Natural killer cell treated with Interleukin-12 subunit alpha and Interleukin-12 subunit beta and Interleukin-15 and Interleukin-18, amount 100 ng/mL, for 72 hours (primary cell): ENCODE results near the gene CEP164. TPM values are rescaled to one million over a fixed set of nuclear protein-coding genes. Genes with fewer than 3 reads are reported as not detected.

Experiments used
- ATAC-seq, 2 donors: fragments of 150-1000 bp; cut with Tn5 transposase in 1 of 2; sonication (Bioruptor Pico), chemical (Tn5 transposase) in 1 of 2; 2 replicates each; pipeline ENCODE4 v1.10.0; 2021
- DNase-seq: peaks from one replicate; pipeline ENCODE4 v3.0.0; 2022; ENCODE audit warnings: low spot score
- H3K27ac Mint-ChIP-seq, 2 donors: 1 replicate in 1 of 2; 2 replicates in 1 of 2; pipeline ENCODE4 v1.8.0; 2022; ENCODE audit warnings: mixed read lengths in 2 of 2, mild to moderate bottlenecking in 1 of 2, moderate library complexity in 1 of 2
- H3K27me3 Mint-ChIP-seq, 2 donors: 1 replicate in 1 of 2; 2 replicates in 1 of 2; pipeline ENCODE4 v1.8.0; 2022; ENCODE audit warnings: mixed read lengths in 2 of 2
- H3K36me3 Mint-ChIP-seq: one replicate; pipeline ENCODE4 v1.8.0; 2022; ENCODE audit warnings: mixed read lengths
- H3K4me1 Mint-ChIP-seq, 2 donors: 1 replicate in 1 of 2; 2 replicates in 1 of 2; pipeline ENCODE4 v1.8.0; 2022; ENCODE audit warnings: low read depth in 2 of 2, mixed read lengths in 2 of 2, mild to moderate bottlenecking in 1 of 2
- H3K4me3 Mint-ChIP-seq: one replicate; pipeline ENCODE4 v1.8.0; 2022; ENCODE audit warnings: mixed read lengths
- H3K9me3 Mint-ChIP-seq: 2 replicates; pipeline ENCODE4 v1.8.0; 2022; ENCODE audit warnings: mixed read lengths
- total RNA-seq, 2 donors: library from RNA; stranded (reverse); gene quantifications; one replicate each; pipeline ENCODE4 v1.2.3, GENCODE V29; 2022

CEP164 gene
- total RNA-seq, 2 donors from 2014 or later, result 30.1 to 60.8 TPM

DNA sequence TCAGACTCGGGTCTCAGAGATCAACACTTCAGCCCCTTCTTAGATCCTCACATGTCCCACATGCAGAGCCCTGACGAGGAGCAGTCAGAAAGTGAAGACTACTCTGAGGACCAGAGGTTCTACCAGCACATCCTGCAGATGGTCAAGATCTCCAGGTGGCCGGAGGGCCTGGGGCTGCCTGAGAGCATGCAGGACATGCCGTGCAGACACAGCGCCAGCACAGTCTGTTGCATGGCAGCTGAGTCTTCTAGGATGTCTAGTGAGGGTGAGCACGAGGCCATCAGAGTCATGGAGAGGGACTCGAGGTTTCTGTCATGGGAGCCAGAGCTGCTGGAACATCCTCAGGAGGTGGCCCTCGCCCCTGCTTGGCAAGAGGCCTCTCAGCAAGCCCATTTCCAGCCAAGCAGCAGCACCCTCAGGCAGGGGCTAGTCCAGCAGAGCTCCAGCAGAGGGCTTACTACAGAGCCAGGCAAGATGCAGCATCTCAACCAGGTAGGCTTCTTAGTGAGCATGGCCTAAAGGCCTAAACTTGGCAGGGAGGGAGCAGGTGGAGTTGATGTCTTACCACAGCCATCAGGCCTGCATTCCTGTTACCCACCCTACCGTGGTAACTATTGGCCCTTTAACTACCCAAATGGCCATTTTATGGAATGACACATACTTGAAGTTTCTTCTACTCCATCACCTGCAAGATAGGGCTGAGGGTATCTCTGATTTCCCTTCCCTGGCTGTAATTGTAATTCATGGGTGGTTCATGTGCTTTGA is 28.7 kb downstream of the CEP164 start:
- H3K4me1 Mint-ChIP-seq, result peaks cover 0 to 2% of the 10 kb centered on the region in 2 donors
- H3K9me3 Mint-ChIP-seq, result no peaks in the 10 kb centered on the region
- no peak overlapping the region for H3K4me3 Mint-ChIP-seq
- no peak for DNase-seq
- H3K36me3 Mint-ChIP-seq, result peaks cover 11% of the 10 kb centered on the region
- peak in 1 of 2 donors; percentile 59 for ATAC-seq
- no peaks in the 10 kb centered on the region for H3K27me3 Mint-ChIP-seq
- H3K27ac Mint-ChIP-seq, result no peak overlapping the region

- no peak for DNase-seq
- no peak for ATAC-seq
- no peaks in the 10 kb centered on the region for H3K4me1 Mint-ChIP-seq
- no peak overlapping the region for H3K27ac Mint-ChIP-seq
- peaks cover 6% of the 10 kb centered on the region for H3K36me3 Mint-ChIP-seq
- no peaks in the 10 kb centered on the region for H3K27me3 Mint-ChIP-seq
- H3K4me3 Mint-ChIP-seq, result no peak overlapping the region
- H3K9me3 Mint-ChIP-seq, result no peaks in the 10 kb centered on the region
These were observed 33.8 kb downstream of the CEP164 start for GRCh38 chr11:117361432-117361831.

- H3K4me3 Mint-ChIP-seq, result no peak overlapping the region
- no peaks in the 10 kb centered on the region for H3K9me3 Mint-ChIP-seq
- no peaks in the 10 kb centered on the region for H3K4me1 Mint-ChIP-seq
- H3K27me3 Mint-ChIP-seq, result no peaks in the 10 kb centered on the region
- peaks cover 10% of the 10 kb centered on the region for H3K36me3 Mint-ChIP-seq
- no peak overlapping the region for H3K27ac Mint-ChIP-seq
- no peak for DNase-seq
- ATAC-seq, result no peak
These were observed 38.6 kb downstream of the CEP164 start for GRCh38 chr11:117366248-117366647.

- H3K27ac Mint-ChIP-seq, result no peak overlapping the region
- H3K9me3 Mint-ChIP-seq, result no peaks in the 10 kb centered on the region
- no peaks in the 10 kb centered on the region for H3K27me3 Mint-ChIP-seq
- H3K4me1 Mint-ChIP-seq, result no peaks in the 10 kb centered on the region
- ATAC-seq (no peak), DNase-seq (no peak)
- H3K36me3 Mint-ChIP-seq, result peaks cover 10% of the 10 kb centered on the region
- H3K4me3 Mint-ChIP-seq, result no peak overlapping the region
These were observed 39.2 kb downstream of the CEP164 start for GRCh38 chr11:117366875-117367274.

DNA sequence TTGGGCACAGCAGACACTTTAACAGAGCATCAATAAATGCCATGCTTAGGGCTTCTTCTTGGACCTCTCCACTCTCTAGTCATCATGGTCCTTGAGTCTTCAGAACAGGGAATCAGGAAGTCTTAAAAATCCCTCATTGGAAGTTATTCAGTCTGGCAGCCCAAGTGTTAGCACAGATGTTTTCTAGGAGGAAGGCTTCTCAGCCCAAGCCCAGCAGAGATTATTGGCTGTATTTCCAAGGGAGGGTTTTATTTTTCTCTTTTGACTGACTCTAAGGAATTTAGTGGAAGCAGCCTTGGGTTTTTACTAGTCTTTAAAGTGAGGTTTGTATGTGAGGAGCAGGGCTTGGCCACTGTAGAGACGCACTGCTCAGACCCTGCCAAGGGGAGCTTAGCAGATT is 41.9 kb downstream of the CEP164 start:
- Mint-ChIP-seq H3K36me3 (peaks cover 9% of the 10 kb centered on the region), H3K9me3 (no peaks in the 10 kb centered on the region), H3K4me3 (no peak overlapping the region), H3K27ac (no peak overlapping the region), H3K27me3 (no peaks in the 10 kb centered on the region), H3K4me1 (no peaks in the 10 kb centered on the region)
- no peak for ATAC-seq
- DNase-seq, result no peak

DNA sequence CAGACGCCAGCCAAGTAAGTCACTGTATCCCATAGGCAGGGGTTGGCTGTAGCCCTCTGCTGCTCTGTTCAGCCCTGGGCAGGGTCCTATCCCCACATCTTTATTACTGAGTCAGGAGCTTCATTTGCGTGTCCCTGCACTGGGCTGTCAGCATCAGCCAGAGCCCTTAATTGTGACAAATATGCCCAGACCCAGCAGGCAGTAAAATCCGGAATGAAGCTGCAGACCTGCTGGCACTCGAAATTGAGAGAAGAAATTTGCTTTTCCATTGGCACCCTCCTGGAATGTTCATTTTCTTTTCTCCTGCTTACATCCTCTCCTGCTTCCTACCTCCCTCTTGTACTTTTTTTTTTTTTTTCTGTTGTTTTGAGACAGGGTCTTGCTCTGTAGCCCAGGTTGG is 43.8 kb downstream of the CEP164 start:
- Mint-ChIP-seq H3K27ac (no peak overlapping the region), H3K9me3 (no peaks in the 10 kb centered on the region), H3K4me1 (no peaks in the 10 kb centered on the region), H3K4me3 (no peak overlapping the region), H3K27me3 (no peaks in the 10 kb centered on the region), H3K36me3 (peaks cover 15% of the 10 kb centered on the region)
- DNase-seq (no peak), ATAC-seq (no peak)

- no peak overlapping the region for H3K27ac Mint-ChIP-seq
- no peaks in the 10 kb centered on the region for H3K27me3 Mint-ChIP-seq
- no peaks in the 10 kb centered on the region for H3K9me3 Mint-ChIP-seq
- H3K4me3 Mint-ChIP-seq, result no peak overlapping the region
- DNase-seq (no peak), ATAC-seq (no peak)
- H3K4me1 Mint-ChIP-seq, result no peaks in the 10 kb centered on the region
- peaks cover 12% of the 10 kb centered on the region for H3K36me3 Mint-ChIP-seq
These were observed 46.8 kb downstream of the CEP164 start for GRCh38 chr11:117374316-117375055.

GRCh38 chr11:117375960-117376359 is 48.3 kb downstream of the CEP164 start:
- H3K36me3 Mint-ChIP-seq, result peaks cover 12% of the 10 kb centered on the region
- H3K4me3 Mint-ChIP-seq, result no peak overlapping the region
- no peak overlapping the region for H3K27ac Mint-ChIP-seq
- DNase-seq (no peak), ATAC-seq (no peak)
- no peaks in the 10 kb centered on the region for H3K4me1 Mint-ChIP-seq
- H3K9me3 Mint-ChIP-seq, result no peaks in the 10 kb centered on the region
- no peaks in the 10 kb centered on the region for H3K27me3 Mint-ChIP-seq

DNA sequence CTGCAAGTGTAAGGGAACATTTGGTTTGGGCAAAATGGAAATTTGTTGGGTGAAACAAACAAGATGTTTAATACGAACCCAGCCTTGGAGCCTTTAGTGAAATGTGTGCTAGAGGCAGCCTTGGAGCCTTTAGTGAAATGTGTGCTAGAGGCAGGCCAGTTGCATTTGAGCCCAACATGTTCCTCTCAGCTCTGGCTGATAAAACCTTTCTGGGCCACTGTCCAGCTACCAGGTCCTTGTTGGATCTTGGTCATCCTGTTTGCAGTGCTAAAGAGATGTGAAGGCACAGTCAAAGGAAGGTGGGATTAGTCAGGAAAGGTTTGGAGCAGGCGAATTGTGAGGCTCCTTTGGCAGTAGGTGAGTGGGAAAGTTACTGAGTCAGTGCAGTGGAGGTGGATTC is 48.9 kb downstream of the CEP164 start:
- H3K27ac Mint-ChIP-seq, result no peak overlapping the region

GRCh38 chr11:117378976-117379865 is 51.6 kb downstream of the CEP164 start:
- no peaks in the 10 kb centered on the region for H3K27me3 Mint-ChIP-seq
- DNase-seq (no peak), ATAC-seq (no peak)
- no peak overlapping the region for H3K4me3 Mint-ChIP-seq
- no peak overlapping the region for H3K27ac Mint-ChIP-seq
- H3K4me1 Mint-ChIP-seq, result no peaks in the 10 kb centered on the region
- no peaks in the 10 kb centered on the region for H3K9me3 Mint-ChIP-seq
- H3K36me3 Mint-ChIP-seq, result peaks cover 10% of the 10 kb centered on the region

More for the DNA sequence above, 48.9 kb downstream of the CEP164 start:
- H3K4me1 Mint-ChIP-seq, result no peaks in the 10 kb centered on the region
- DNase-seq (no peak), ATAC-seq (no peak)
- H3K9me3 Mint-ChIP-seq, result no peaks in the 10 kb centered on the region
- H3K4me3 Mint-ChIP-seq, result no peak overlapping the region
- peaks cover 12% of the 10 kb centered on the region for H3K36me3 Mint-ChIP-seq
- no peaks in the 10 kb centered on the region for H3K27me3 Mint-ChIP-seq

DNA sequence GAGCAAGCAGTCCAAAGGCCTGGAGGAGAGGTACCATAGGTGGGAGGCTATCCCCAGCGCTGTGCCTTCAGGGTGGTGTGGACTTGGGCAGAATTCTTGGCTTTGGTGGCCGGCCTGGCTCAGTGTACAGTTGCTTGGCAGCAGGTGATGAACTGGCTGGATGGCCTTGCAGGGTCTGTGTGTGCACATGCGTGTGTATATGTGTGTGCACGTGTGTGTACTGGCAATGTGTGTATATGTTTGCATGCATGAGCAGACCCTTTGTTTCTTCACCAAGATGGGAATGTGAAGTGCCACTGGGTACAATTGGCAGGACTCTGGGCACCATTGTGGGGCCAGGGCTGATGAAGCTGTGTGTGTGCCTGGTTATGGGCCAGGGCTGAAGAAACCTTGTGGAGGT is 53.0 kb downstream of the CEP164 start:
- DNase-seq (no peak), ATAC-seq (peak in 1 of 2 donors; percentile 38)
- peaks cover 13% of the 10 kb centered on the region for H3K36me3 Mint-ChIP-seq
- H3K27me3 Mint-ChIP-seq, result no peaks in the 10 kb centered on the region
- H3K4me3 Mint-ChIP-seq, result no peak overlapping the region
- H3K27ac Mint-ChIP-seq, result no peak overlapping the region
- no peaks in the 10 kb centered on the region for H3K4me1 Mint-ChIP-seq
- H3K9me3 Mint-ChIP-seq, result no peaks in the 10 kb centered on the region

- Mint-ChIP-seq H3K36me3 (peaks cover 7% of the 10 kb centered on the region), H3K9me3 (no peaks in the 10 kb centered on the region), H3K27me3 (no peaks in the 10 kb centered on the region), H3K4me3 (no peak overlapping the region), H3K4me1 (no peaks in the 10 kb centered on the region), H3K27ac (no peak overlapping the region)
- DNase-seq, result no peak
- no peak for ATAC-seq
These were observed 54.1 kb downstream of the CEP164 start for GRCh38 chr11:117381481-117382387.

DNA sequence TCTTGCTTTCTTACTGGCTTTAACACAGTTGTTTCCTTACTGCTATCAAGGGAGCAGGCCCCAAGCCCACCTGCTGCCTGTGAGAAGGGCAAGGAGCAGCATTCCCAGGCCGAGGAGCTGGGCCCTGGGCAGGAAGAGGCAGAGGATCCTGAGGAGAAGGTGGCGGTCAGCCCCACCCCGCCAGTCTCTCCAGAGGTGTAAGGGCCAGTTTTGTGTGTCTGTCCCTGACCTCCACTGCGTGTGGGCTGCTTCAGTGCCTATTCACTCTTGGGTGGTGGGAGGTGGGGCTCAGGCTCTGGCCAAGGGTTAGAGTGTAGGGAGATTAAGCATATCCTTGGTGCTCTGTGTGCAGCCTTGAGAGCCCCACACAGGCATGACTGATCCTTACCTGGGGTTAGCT is 55.1 kb downstream of the CEP164 start:
- peaks cover 7% of the 10 kb centered on the region for H3K36me3 Mint-ChIP-seq
- no peak overlapping the region for H3K4me3 Mint-ChIP-seq
- DNase-seq (no peak), ATAC-seq (no peak)
- H3K9me3 Mint-ChIP-seq, result no peaks in the 10 kb centered on the region
- H3K27ac Mint-ChIP-seq, result no peak overlapping the region
- H3K27me3 Mint-ChIP-seq, result no peaks in the 10 kb centered on the region
- H3K4me1 Mint-ChIP-seq, result no peaks in the 10 kb centered on the region
